Measurements from ENCODE around the gene KEAP1. TPM values are rescaled to one million over a fixed set of nuclear protein-coding genes. Genes with fewer than 3 reads are reported as not detected.
"Not testable (repeated sequence)": the region's sequence is repeated elsewhere in the genome, so short reads cannot be mapped to it uniquely, and the experiment has no call there.

Gene KEAP1
- polyA plus RNA-seq, 2 donors, result 54.2 to 63.9 TPM

GRCh38 chr19:10460714-10461046, 42.5 kb downstream of the KEAP1 start:
- H3K4me1 ChIP-seq (ENCODE audit: control insufficient read depth in 2 of 2, insufficient read depth in 2 of 2, low read length in 1 of 2), result peaks cover 4 to 7% of the 10 kb centered on the region in 2 donors
- H3K27ac ChIP-seq (ENCODE audit: low read depth in 2 of 2, low read length in 1 of 2), result no peak overlapping the region
- H3K4me3 ChIP-seq (ENCODE audit: low read depth in 1 of 2, low read length in 2 of 2), result no peak overlapping the region
- no peaks in the 10 kb centered on the region for H3K9me3 ChIP-seq (ENCODE audit: control insufficient read depth in 2 of 2, insufficient read depth in 1 of 2, low read depth in 1 of 2, low read length in 1 of 2)
- H3K27me3 ChIP-seq (ENCODE audit: control insufficient read depth in 1 of 2, insufficient read depth in 2 of 2, low read length in 2 of 2), result no peaks in the 10 kb centered on the region
- H3K36me3 ChIP-seq (ENCODE audit: control insufficient read depth in 2 of 2, insufficient read depth in 2 of 2, low read length in 1 of 2), result peaks cover 0 to 5% of the 10 kb centered on the region in 2 donors
- whole genome bisulfite sequencing, 2 donors, result 47 to 50% methylated on average over 8 of the region's 8 CpGs

DNA sequence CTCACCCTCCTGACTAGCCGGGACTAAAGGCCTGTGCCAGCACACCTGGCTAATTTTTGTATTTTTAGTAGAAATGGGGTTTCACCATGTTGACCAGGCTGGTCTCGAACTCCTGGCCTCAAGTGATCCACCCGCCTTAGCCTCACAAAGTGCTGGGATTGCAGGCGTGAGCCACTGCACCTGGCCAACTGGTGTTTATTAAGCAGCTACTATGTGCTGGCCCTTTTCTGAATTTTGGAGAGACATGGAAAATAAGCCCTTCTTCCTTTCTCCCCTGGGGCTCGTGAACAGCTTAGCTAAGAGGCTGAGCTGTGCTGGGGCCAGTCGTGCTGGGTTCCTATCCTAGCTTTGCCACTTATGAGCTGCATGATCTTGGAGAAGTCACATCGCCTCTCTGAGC, 44.4 kb downstream of the KEAP1 start:
- H3K4me1 ChIP-seq (ENCODE audit: control insufficient read depth in 2 of 2, insufficient read depth in 2 of 2, low read length in 1 of 2); H3K4me3 ChIP-seq (ENCODE audit: low read depth in 1 of 2, low read length in 2 of 2); H3K36me3 ChIP-seq (ENCODE audit: control insufficient read depth in 2 of 2, insufficient read depth in 2 of 2, low read length in 1 of 2); H3K27ac ChIP-seq (ENCODE audit: low read depth in 2 of 2, low read length in 1 of 2); H3K27me3 ChIP-seq (ENCODE audit: control insufficient read depth in 1 of 2, insufficient read depth in 2 of 2, low read length in 2 of 2); H3K9me3 ChIP-seq (ENCODE audit: control insufficient read depth in 2 of 2, insufficient read depth in 1 of 2, low read depth in 1 of 2, low read length in 1 of 2): not testable (repeated sequence)
- WGBS, 2 donors, result 88 to 92% methylated on average over 7 of the region's 7 CpGs

DNA sequence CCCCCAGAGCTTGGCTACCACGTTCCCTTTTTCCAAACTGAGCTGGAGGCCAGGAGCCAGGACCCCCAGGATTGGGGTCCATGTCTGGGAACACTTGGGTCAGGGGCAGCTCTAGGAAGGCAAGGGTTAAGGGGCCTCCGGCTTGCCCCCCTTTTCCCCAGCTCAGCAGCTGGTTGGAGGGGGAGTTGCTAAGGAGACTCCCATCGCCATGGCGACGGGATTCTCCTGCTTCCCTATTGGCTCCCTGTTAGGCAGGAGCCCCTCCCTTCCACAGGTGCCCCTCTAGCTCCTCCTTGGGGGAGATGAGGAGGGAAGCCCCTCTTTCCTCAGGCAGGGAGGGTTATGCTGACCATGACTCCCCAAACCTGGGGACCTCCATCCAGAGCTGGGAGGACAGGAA, 48.9 kb downstream of the KEAP1 start:
- WGBS, 2 donors, result 38 to 48% methylated on average over 5 of the region's 5 CpGs
- Histone ChIP-seq H3K27me3 (ENCODE audit: control insufficient read depth in 1 of 2, insufficient read depth in 2 of 2, low read length in 2 of 2) (no peaks in the 10 kb centered on the region), H3K27ac (ENCODE audit: low read depth in 2 of 2, low read length in 1 of 2) (no peak overlapping the region), H3K4me1 (ENCODE audit: control insufficient read depth in 2 of 2, insufficient read depth in 2 of 2, low read length in 1 of 2) (no peaks in the 10 kb centered on the region), H3K4me3 (ENCODE audit: low read depth in 1 of 2, low read length in 2 of 2) (no peak overlapping the region), H3K36me3 (ENCODE audit: control insufficient read depth in 2 of 2, insufficient read depth in 2 of 2, low read length in 1 of 2) (no peaks in the 10 kb centered on the region), H3K9me3 (ENCODE audit: control insufficient read depth in 2 of 2, insufficient read depth in 1 of 2, low read depth in 1 of 2, low read length in 1 of 2) (no peaks in the 10 kb centered on the region)

DNA sequence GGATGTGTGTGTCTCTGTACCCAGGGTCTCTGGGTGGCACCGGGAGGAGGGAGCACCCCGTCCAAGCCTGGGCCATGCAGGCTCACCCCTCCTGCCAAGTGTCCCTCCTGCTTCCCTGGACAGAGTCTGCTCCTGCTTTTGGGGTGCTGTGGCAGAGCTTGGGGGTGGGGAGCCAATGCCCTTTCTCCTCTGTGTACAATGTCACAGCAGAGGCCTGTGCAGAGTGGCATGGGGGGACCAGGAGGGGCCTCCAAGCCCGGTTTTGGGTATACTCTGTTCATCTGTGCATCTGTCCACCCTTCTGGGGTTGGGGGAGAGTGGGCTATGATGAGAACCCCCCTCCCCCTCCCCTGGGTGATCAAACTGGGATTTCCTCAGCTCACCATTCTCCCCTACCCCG, 49.3 kb downstream of the KEAP1 start:
- no peak overlapping the region for H3K4me3 ChIP-seq (ENCODE audit: low read depth in 1 of 2, low read length in 2 of 2)
- no peak overlapping the region for H3K27ac ChIP-seq (ENCODE audit: low read depth in 2 of 2, low read length in 1 of 2)
- no peaks in the 10 kb centered on the region for H3K36me3 ChIP-seq (ENCODE audit: control insufficient read depth in 2 of 2, insufficient read depth in 2 of 2, low read length in 1 of 2)
- 65% methylated on average over 4 of the region's 4 CpGs for WGBS, 2 donors
- no peaks in the 10 kb centered on the region for H3K27me3 ChIP-seq (ENCODE audit: control insufficient read depth in 1 of 2, insufficient read depth in 2 of 2, low read length in 2 of 2)
- no peaks in the 10 kb centered on the region for H3K4me1 ChIP-seq (ENCODE audit: control insufficient read depth in 2 of 2, insufficient read depth in 2 of 2, low read length in 1 of 2)
- no peaks in the 10 kb centered on the region for H3K9me3 ChIP-seq (ENCODE audit: control insufficient read depth in 2 of 2, insufficient read depth in 1 of 2, low read depth in 1 of 2, low read length in 1 of 2)

GRCh38 chr19:10452726-10453618, 50.2 kb downstream of the KEAP1 start:
- Histone ChIP-seq H3K27me3 (ENCODE audit: control insufficient read depth in 1 of 2, insufficient read depth in 2 of 2, low read length in 2 of 2) (no peaks in the 10 kb centered on the region), H3K4me3 (ENCODE audit: low read depth in 1 of 2, low read length in 2 of 2) (no peak overlapping the region), H3K9me3 (ENCODE audit: control insufficient read depth in 2 of 2, insufficient read depth in 1 of 2, low read depth in 1 of 2, low read length in 1 of 2) (no peaks in the 10 kb centered on the region), H3K4me1 (ENCODE audit: control insufficient read depth in 2 of 2, insufficient read depth in 2 of 2, low read length in 1 of 2) (no peaks in the 10 kb centered on the region), H3K36me3 (ENCODE audit: control insufficient read depth in 2 of 2, insufficient read depth in 2 of 2, low read length in 1 of 2) (no peaks in the 10 kb centered on the region), H3K27ac (ENCODE audit: low read depth in 2 of 2, low read length in 1 of 2) (no peak overlapping the region)
- 48 to 61% methylated on average over 19 to 25 of the region's 25 CpGs for WGBS, 2 donors

DNA sequence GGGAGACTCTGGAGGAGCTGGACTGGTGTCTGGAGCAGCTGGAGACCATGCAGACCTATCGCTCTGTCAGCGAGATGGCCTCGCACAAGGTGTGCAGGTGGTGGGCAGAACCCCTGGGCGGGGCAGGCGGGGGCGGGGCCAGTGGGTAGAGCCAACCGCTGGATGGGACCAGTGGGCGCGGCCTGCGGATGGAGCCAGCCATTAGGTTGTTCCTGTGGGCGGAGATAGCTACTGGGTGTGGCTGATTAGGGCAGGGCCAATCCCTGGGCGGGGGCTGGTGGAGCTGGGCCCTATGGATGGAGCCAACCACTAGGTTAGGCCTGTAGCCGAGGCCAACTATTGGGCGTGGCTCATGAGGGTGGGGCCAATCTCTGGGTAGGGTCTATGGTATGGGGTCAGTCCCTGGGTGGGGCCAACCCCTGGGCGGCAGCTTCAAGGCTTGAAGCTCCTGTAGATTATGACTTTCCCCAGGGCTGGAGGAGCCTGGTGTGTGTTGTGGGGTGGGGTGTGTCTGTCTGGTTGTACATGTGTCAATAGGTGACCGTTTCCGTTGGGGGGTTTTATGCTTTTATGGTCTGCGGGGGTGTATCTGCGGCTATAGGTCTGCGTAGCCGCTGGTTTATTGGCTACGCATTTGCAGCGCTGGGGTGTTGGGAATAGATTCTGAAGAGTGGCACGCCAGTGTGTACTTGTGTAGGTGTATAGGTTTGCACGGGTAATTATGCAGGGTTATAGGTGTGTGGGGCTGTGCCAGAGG, 52.1 kb downstream of the KEAP1 start:
- H3K4me1 ChIP-seq (ENCODE audit: control insufficient read depth in 2 of 2, insufficient read depth in 2 of 2, low read length in 1 of 2), result peaks cover 0 to 2% of the 10 kb centered on the region in 2 donors
- no peaks in the 10 kb centered on the region for H3K9me3 ChIP-seq (ENCODE audit: control insufficient read depth in 2 of 2, insufficient read depth in 1 of 2, low read depth in 1 of 2, low read length in 1 of 2)
- no peak overlapping the region for H3K27ac ChIP-seq (ENCODE audit: low read depth in 2 of 2, low read length in 1 of 2)
- no peaks in the 10 kb centered on the region for H3K27me3 ChIP-seq (ENCODE audit: control insufficient read depth in 1 of 2, insufficient read depth in 2 of 2, low read length in 2 of 2)
- no peaks in the 10 kb centered on the region for H3K36me3 ChIP-seq (ENCODE audit: control insufficient read depth in 2 of 2, insufficient read depth in 2 of 2, low read length in 1 of 2)
- WGBS, 2 donors, result 68 to 79% methylated on average over 25 of the region's 25 CpGs
- H3K4me3 ChIP-seq (ENCODE audit: low read depth in 1 of 2, low read length in 2 of 2), result no peak overlapping the region

- Histone ChIP-seq H3K27me3 (ENCODE audit: control insufficient read depth in 1 of 2, insufficient read depth in 2 of 2, low read length in 2 of 2) (no peaks in the 10 kb centered on the region), H3K9me3 (ENCODE audit: control insufficient read depth in 2 of 2, insufficient read depth in 1 of 2, low read depth in 1 of 2, low read length in 1 of 2) (no peaks in the 10 kb centered on the region), H3K36me3 (ENCODE audit: control insufficient read depth in 2 of 2, insufficient read depth in 2 of 2, low read length in 1 of 2) (no peaks in the 10 kb centered on the region), H3K27ac (ENCODE audit: low read depth in 2 of 2, low read length in 1 of 2) (no peak overlapping the region), H3K4me3 (ENCODE audit: low read depth in 1 of 2, low read length in 2 of 2) (no peak overlapping the region), H3K4me1 (ENCODE audit: control insufficient read depth in 2 of 2, insufficient read depth in 2 of 2, low read length in 1 of 2) (peaks cover 0 to 2% of the 10 kb centered on the region in 2 donors)
- WGBS, 2 donors, result 86 to 90% methylated on average over 14 of the region's 14 CpGs
Observed at GRCh38 chr19:10450191-10450852, 52.8 kb downstream of the KEAP1 start.

GRCh38 chr19:10449037-10449436, 54.1 kb downstream of the KEAP1 start:
- H3K4me1 ChIP-seq (ENCODE audit: control insufficient read depth in 2 of 2, insufficient read depth in 2 of 2, low read length in 1 of 2), result peaks cover 0 to 2% of the 10 kb centered on the region in 2 donors
- no peaks in the 10 kb centered on the region for H3K9me3 ChIP-seq (ENCODE audit: control insufficient read depth in 2 of 2, insufficient read depth in 1 of 2, low read depth in 1 of 2, low read length in 1 of 2)
- no peak overlapping the region for H3K27ac ChIP-seq (ENCODE audit: low read depth in 2 of 2, low read length in 1 of 2)
- no peak overlapping the region for H3K4me3 ChIP-seq (ENCODE audit: low read depth in 1 of 2, low read length in 2 of 2)
- no peaks in the 10 kb centered on the region for H3K27me3 ChIP-seq (ENCODE audit: control insufficient read depth in 1 of 2, insufficient read depth in 2 of 2, low read length in 2 of 2)
- 91 to 94% methylated on average over 7 of the region's 7 CpGs for WGBS, 2 donors
- H3K36me3 ChIP-seq (ENCODE audit: control insufficient read depth in 2 of 2, insufficient read depth in 2 of 2, low read length in 1 of 2), result no peaks in the 10 kb centered on the region

DNA sequence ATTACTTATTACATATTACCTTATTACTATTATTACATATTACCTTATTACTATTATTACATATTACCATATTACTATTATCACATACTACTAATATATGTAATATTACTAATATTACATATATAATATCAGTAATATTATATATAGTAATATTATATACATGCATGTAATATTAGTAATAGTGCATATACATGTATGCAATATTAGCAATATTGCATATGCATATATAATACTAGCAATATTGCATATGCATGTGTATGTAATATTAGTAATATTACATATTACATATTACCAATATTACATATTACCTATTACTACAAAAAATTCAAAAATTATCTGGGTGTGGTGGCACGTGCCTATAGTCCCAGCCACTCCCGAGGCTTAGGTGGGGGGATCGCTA, 60.5 kb downstream of the KEAP1 start:
- Histone ChIP-seq H3K27ac (ENCODE audit: low read depth in 2 of 2, low read length in 1 of 2) (no peak overlapping the region), H3K4me3 (ENCODE audit: low read depth in 1 of 2, low read length in 2 of 2) (no peak overlapping the region), H3K4me1 (ENCODE audit: control insufficient read depth in 2 of 2, insufficient read depth in 2 of 2, low read length in 1 of 2) (peaks cover 0 to under 1% of the 10 kb centered on the region in 2 donors), H3K27me3 (ENCODE audit: control insufficient read depth in 1 of 2, insufficient read depth in 2 of 2, low read length in 2 of 2) (no peaks in the 10 kb centered on the region), H3K9me3 (ENCODE audit: control insufficient read depth in 2 of 2, insufficient read depth in 1 of 2, low read depth in 1 of 2, low read length in 1 of 2) (no peaks in the 10 kb centered on the region), H3K36me3 (ENCODE audit: control insufficient read depth in 2 of 2, insufficient read depth in 2 of 2, low read length in 1 of 2) (no peaks in the 10 kb centered on the region)
- 93 to 97% methylated on average over 3 of the region's 3 CpGs for WGBS, 2 donors
